B cell (primary cell): ENCODE data around the gene ARFGEF2. TPM values are rescaled to one million over a fixed set of nuclear protein-coding genes. Genes with fewer than 3 reads are reported as not detected.

ENCODE experiments used
- ATAC-seq: fragments of 200-7000 bp; cut with Tn5 transposase; one replicate; pipeline ENCODE4 v1.10.0; 2021; ENCODE audit warnings: low read depth, mild to moderate bottlenecking, moderate number of reproducible peaks, moderate library complexity
- CTCF ChIA-PET: fragments of 350-600 bp; sonication (Branson Sonifier 250); formaldehyde crosslinking; loops from one replicate; lab custom pipeline; 2021; ENCODE audit warnings: antibody characterized with exemption, inconsistent platforms; lab: Charles Lee
- POLR2A ChIA-PET: fragments of 350-600 bp; sonication (Branson Sonifier 250); formaldehyde crosslinking; loops from one replicate; lab custom pipeline; 2021; ENCODE audit warnings: antibody characterized with exemption; lab: Charles Lee
- DNase-seq: peaks from one replicate; pipeline ENCODE4 v3.0.0; 2013
- H2AFZ ChIP-seq: 2 replicates; pipeline ENCODE4 v1.6.1; 2012; ENCODE audit warnings: mild to moderate bottlenecking, low read depth, low read length; ENCODE audit not compliant: insufficient read depth, poor library complexity, severe bottlenecking
- H3K27ac ChIP-seq, 2 donors: 1 replicate in 1 of 2; 2 replicates in 1 of 2; pipeline ENCODE4 v1.5.1; 2012 to 2013; ENCODE audit warnings: low read length in 2 of 2, mild to moderate bottlenecking in 2 of 2, moderate library complexity in 1 of 2
- H3K27me3 ChIP-seq, 4 experiments: fragments of 200-600 bp in 1 of 4; sonication (generic) in 1 of 4; replicated peaks in 1 of 4; 1 replicate in 2 of 4; 2 replicates in 2 of 4; pipeline versions ENCODE4 v1.6.1 to v1.7.0; 2013 to 2016; ENCODE audit warnings: low read length in 3 of 4, mild to moderate bottlenecking in 2 of 4, mixed read lengths in 1 of 4, moderate library complexity in 1 of 4; ENCODE audit not compliant: insufficient read depth in 4 of 4, control insufficient read depth in 3 of 4; ENCODE audit errors: control extremely low read depth in 1 of 4
- H3K36me3 ChIP-seq, 2 experiments: replicated peaks in 1 of 2; 1 replicate in 1 of 2; 2 replicates in 1 of 2; pipeline versions ENCODE4 v1.6.1 to v1.7.1; 2013; ENCODE audit warnings: low read length in 1 of 2; ENCODE audit not compliant: insufficient read depth in 2 of 2, control insufficient read depth in 1 of 2; ENCODE audit errors: control extremely low read depth in 1 of 2, extremely low read depth in 1 of 2
- H3K4me1 ChIP-seq, 2 donors: fragments of 200-600 bp in 1 of 2; sonication (generic) in 1 of 2; 1 replicate in 1 of 2; 2 replicates in 1 of 2; pipeline versions ENCODE4 v1.5.1 to v1.6.1; 2013 to 2017; ENCODE audit warnings: low read length in 2 of 2; ENCODE audit not compliant: control insufficient read depth in 2 of 2, insufficient read depth in 2 of 2
- H3K4me2 ChIP-seq: replicated peaks from 2 replicates; pipeline ENCODE3; 2012; ENCODE audit warnings: mild to moderate bottlenecking, low read depth, low read length; ENCODE audit not compliant: poor library complexity, severe bottlenecking
- H3K4me3 ChIP-seq, 5 experiments: fragments of 200-600 bp in 1 of 5; sonication (generic) in 1 of 5; 1 replicate in 3 of 5; 2 replicates in 2 of 5; pipeline versions ENCODE4 v1.5.1 to v1.7.0; 2011 to 2016; ENCODE audit warnings: low read length in 4 of 5, mild to moderate bottlenecking in 4 of 5, low read depth in 2 of 5, control low read depth in 1 of 5, moderate library complexity in 1 of 5; ENCODE audit not compliant: insufficient read depth in 1 of 5; ENCODE audit errors: control extremely low read depth in 1 of 5, extremely low read depth in 1 of 5
- H3K79me2 ChIP-seq: fragments of 200-600 bp; sonication (generic); one replicate; pipeline ENCODE4 v1.6.0; 2016; ENCODE audit warnings: low read length; ENCODE audit not compliant: control insufficient read depth, insufficient read depth
- H3K9ac ChIP-seq: fragments of 200-600 bp; sonication (generic); 2 replicates; pipeline ENCODE4 v1.6.1; 2017; ENCODE audit warnings: mild to moderate bottlenecking, low read length, moderate library complexity
- H3K9me3 ChIP-seq, 3 donors: one replicate each; pipeline versions ENCODE4 v1.6.1 to v1.7.1; 2013; ENCODE audit warnings: low read length in 2 of 3; ENCODE audit not compliant: control insufficient read depth in 2 of 3, insufficient read depth in 1 of 3; ENCODE audit errors: control extremely low read depth in 1 of 3
- H4K20me1 ChIP-seq: 2 replicates; pipeline ENCODE4 v1.6.0; 2012; ENCODE audit warnings: mild to moderate bottlenecking, low read length; ENCODE audit not compliant: insufficient read depth, control insufficient read depth, poor library complexity, severe bottlenecking
- H3K27ac Mint-ChIP-seq: one replicate; pipeline ENCODE4 v1.8.0; 2021; ENCODE audit warnings: mixed read lengths
- H3K27me3 Mint-ChIP-seq: one replicate; pipeline ENCODE4 v1.8.0; 2021; ENCODE audit warnings: mixed read lengths
- H3K4me1 Mint-ChIP-seq: one replicate; pipeline ENCODE4 v1.8.0; 2021; ENCODE audit warnings: mixed read lengths
- H3K4me3 Mint-ChIP-seq: one replicate; pipeline ENCODE4 v1.8.0; 2021; ENCODE audit warnings: mixed read lengths
- H3K9me3 Mint-ChIP-seq: one replicate; pipeline ENCODE4 v1.8.0; 2022; ENCODE audit warnings: mixed read lengths; ENCODE audit not compliant: insufficient read depth
- EZH2 ChIP-seq: IDR thresholded peaks from 2 replicates; pipeline ENCODE4 v1.6.1; 2012; ENCODE audit warnings: borderline replicate concordance, low read depth, mild to moderate bottlenecking, moderate library complexity, low read length; ENCODE audit not compliant: insufficient read depth, poor library complexity, severe bottlenecking
- WGBS: methylation state at CpG from one replicate; pipeline ENCODE4 v1.1.5; 2013; ENCODE audit warnings: missing lambda C conversion rate; ENCODE audit not compliant: insufficient coverage; 5-methylcytosine and 5-hydroxymethylcytosine counted together
- intact Hi-C: fragments of 100-400 bp; cut with micrococcal nuclease; formaldehyde crosslinking; loops from one replicate; pipeline ENCODE4 v1.10.0; 2022
- polyA plus RNA-seq: library from polyadenylated mRNA; depleted of rRNA; stranded (reverse); fragments of >200 nt; gene quantifications from 2 replicates; pipeline ENCODE4 v1.2.3, GENCODE V29; 2012
- total RNA-seq, 2 donors: library from RNA; stranded (reverse); fragments of 120-200 nt in 1 of 2; gene quantifications; 1 replicate in 1 of 2; 2 replicates in 1 of 2; pipeline versions ENCODE4 v1.2.3 to v1.2.4, GENCODE V29; 2013 to 2022
- TF ChIP-seq, protein P1 (sequence below): fragments of 200-600 bp; IDR thresholded peaks from one replicate; pipeline ENCODE4 v1.8.0; 2022; ENCODE audit warnings: antibody characterized with exemption, mild to moderate bottlenecking

Gene ARFGEF2
- total and polyA plus RNA-seq, 2 donors (not counting 1 experiment from before 2014, with no cell fraction given) = 10.8 to 34.3 TPM

DNA sequence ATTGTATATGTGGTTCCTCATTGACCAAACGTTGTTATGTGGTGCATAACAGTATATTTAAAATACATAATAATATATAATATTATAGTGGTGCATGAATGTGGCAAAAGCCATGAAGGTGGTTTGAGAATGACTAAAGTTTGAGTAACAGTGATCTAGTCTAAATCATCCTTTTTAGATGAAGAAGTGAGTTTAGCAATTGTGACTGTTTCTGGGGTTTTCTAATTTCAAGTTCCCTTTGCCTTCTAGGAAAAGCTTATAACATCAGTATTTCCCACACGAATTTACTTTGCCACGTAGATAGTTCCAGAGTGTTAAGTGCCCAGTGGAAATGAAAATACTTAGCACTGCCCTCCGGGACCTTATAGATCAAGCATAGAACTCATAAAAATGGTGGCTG lies 40.9 kb downstream of the ARFGEF2 start:
- H3K4me1 ChIP-seq = no peaks in the 10 kb centered on the region
- no peak overlapping the region for H3K4me2 ChIP-seq
- intact Hi-C loops = no loop called here
- ATAC-seq (no peak), DNase-seq (no peak)
- H3K27ac ChIP-seq = no peak overlapping the region
- H3K79me2 ChIP-seq = no peaks in the 10 kb centered on the region
- Mint-ChIP-seq H3K27ac (no peak overlapping the region), H3K27me3 (no peaks in the 10 kb centered on the region), H3K4me1 (no peaks in the 10 kb centered on the region), H3K4me3 (no peak overlapping the region), H3K9me3 (no peaks in the 10 kb centered on the region)
- H3K9ac ChIP-seq = no peak overlapping the region
- H3K27me3 ChIP-seq = no peaks in the 10 kb centered on the region
- no peaks in the 10 kb centered on the region for H3K9me3 ChIP-seq
- peaks cover 9 to 54% of the 10 kb centered on the region in 2 experiments for H3K36me3 ChIP-seq
- WGBS = no CpG with 5 or more reads among the region's 4 CpGs
- CTCF ChIA-PET = interaction anchor here (1.0 kb wide), 1 partner anchor 58 kb away, joined by 3 read pairs; no protein-coding TSS in a partner anchor
- no peak overlapping the region for H3K4me3 ChIP-seq
- TF ChIP-seq, protein P1, sequence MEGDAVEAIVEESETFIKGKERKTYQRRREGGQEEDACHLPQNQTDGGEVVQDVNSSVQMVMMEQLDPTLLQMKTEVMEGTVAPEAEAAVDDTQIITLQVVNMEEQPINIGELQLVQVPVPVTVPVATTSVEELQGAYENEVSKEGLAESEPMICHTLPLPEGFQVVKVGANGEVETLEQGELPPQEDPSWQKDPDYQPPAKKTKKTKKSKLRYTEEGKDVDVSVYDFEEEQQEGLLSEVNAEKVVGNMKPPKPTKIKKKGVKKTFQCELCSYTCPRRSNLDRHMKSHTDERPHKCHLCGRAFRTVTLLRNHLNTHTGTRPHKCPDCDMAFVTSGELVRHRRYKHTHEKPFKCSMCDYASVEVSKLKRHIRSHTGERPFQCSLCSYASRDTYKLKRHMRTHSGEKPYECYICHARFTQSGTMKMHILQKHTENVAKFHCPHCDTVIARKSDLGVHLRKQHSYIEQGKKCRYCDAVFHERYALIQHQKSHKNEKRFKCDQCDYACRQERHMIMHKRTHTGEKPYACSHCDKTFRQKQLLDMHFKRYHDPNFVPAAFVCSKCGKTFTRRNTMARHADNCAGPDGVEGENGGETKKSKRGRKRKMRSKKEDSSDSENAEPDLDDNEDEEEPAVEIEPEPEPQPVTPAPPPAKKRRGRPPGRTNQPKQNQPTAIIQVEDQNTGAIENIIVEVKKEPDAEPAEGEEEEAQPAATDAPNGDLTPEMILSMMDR = no peak
- H4K20me1 ChIP-seq = no peaks in the 10 kb centered on the region
- H2AFZ ChIP-seq = no peak overlapping the region
- POLR2A ChIA-PET = no interaction called here

DNA sequence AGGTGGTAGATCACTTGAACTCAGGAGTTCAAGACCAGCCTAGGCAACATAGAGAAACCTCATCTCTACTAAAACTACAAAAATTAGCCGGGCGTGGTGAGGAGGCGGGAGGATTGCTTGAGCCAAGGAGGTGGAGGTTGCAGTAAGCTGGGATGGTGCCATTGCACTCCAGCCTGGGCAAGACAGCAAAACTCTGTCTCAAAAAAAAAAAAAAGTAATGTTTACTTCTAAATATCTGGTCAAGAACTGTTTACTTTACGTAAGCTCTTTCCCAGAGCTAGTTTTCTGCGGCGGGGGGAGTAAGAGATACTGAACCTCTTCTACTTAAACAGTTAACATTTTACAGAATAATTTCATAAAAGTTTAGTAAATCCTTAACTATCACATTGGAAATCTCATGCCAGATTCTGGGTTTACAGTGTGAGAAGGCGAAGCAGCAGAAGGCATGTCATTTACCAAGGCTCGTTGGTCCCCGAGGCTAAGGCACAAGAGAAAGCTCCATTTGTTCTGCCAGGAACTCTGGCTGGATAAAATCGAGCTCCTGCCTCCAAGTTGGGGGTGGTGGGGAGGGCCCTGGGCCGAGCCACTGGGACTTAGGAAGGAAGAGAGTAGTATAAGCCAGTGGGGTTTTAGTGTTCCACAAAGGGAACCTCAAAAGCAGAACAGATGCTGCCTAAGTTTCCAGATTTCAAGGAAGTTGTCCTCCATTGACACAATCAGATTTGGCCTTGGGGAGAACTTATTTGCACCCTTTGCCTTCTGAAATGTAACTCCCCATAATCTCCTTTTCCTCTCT lies 41.7 kb downstream of the ARFGEF2 start:
- Histone ChIP-seq H3K9me3 (no peaks in the 10 kb centered on the region), H4K20me1 (no peaks in the 10 kb centered on the region), H3K36me3 (peaks cover 8 to 47% of the 10 kb centered on the region in 2 experiments), H3K4me1 (no peaks in the 10 kb centered on the region), H3K4me2 (no peak overlapping the region), H3K27ac (no peak overlapping the region), H2AFZ (no peak overlapping the region), H3K79me2 (no peaks in the 10 kb centered on the region), H3K9ac (no peak overlapping the region), H3K27me3 (no peaks in the 10 kb centered on the region), H3K4me3 (no peak overlapping the region)
- DNase-seq = no peak
- intact Hi-C loops = no loop called here
- no peak for ATAC-seq
- no peak for TF ChIP-seq EZH2
- TF ChIP-seq, protein P1 = no peak
- Mint-ChIP-seq H3K4me1 (no peaks in the 10 kb centered on the region), H3K27me3 (no peaks in the 10 kb centered on the region), H3K4me3 (no peak overlapping the region), H3K27ac (no peak overlapping the region), H3K9me3 (no peaks in the 10 kb centered on the region)
- ChIA-PET CTCF (interaction anchor here (1.0 kb wide), 1 partner anchor 58 kb away, joined by 3 read pairs; no protein-coding TSS in a partner anchor), POLR2A (no interaction called here)
- 83% methylated on average over 5 of the region's 11 CpGs for WGBS
